ENCODE measurements around the gene OXLD1. TPM values are rescaled to one million over a fixed set of nuclear protein-coding genes. Genes with fewer than 3 reads are reported as not detected.

Gene OXLD1
- total RNA-seq, 1 experiment from 2014 or later, result 42.8 TPM

GRCh38 chr17:81667754-81668153, 1.3 kb upstream of the OXLD1 start:
- no peak for DNase-seq (ENCODE audit: low read depth, low spot score)
- peaks cover 21% of the 10 kb centered on the region for H3K4me1 ChIP-seq (ENCODE audit: control insufficient read depth, insufficient read depth, low read length)
- ChIA-PET CTCF (interaction anchor here (0.7 kb wide), 1 partner anchor 19 kb away, joined by 3 read pairs; no protein-coding TSS in a partner anchor), POLR2A (interaction anchor here (0.7 kb wide), 1 partner anchor 148 kb away, joined by 8 read pairs; no protein-coding TSS in a partner anchor)
- no peaks in the 10 kb centered on the region; the same call in 1 of the 2 replicates for H3K36me3 ChIP-seq (ENCODE audit: control insufficient read depth, insufficient read depth, low read length)
- H3K27ac ChIP-seq (ENCODE audit: low read length), result peak overlapping the region; percentile 83
- no peak for ATAC-seq
- in situ Hi-C loops (cut with HindIII; ENCODE audit: low pct_unique_long_range_greater_than_20kb, low sequenced_read_pairs) (no loop called here), intact Hi-C loops (cut with micrococcal nuclease; ENCODE audit: unreplicated experiment) (loop anchor here (5.0 kb wide), 1 partner anchor 35 kb away; no protein-coding TSS in a partner anchor)
- TF ChIP-seq REST (IDR thresholded peaks at IDR 0.05; ENCODE audit: insufficient read depth in 1 of 2, low read depth in 2 of 2, low read length in 1 of 2) (no peak), SIN3A (IDR thresholded peaks at IDR 0.05; ENCODE audit: borderline replicate concordance, insufficient read depth, low read depth, low read length) (no peak), TCF7L2 (IDR thresholded peaks at IDR 0.05; ENCODE audit: low read depth, low read length) (no peak), CTCF (IDR thresholded peaks at IDR 0.05) (no peak), POLR2AphosphoS5 (IDR thresholded peaks at IDR 0.05; ENCODE audit: low read depth, low read length) (no peak)
- H3K27me3 ChIP-seq (ENCODE audit: control insufficient read depth, insufficient read depth, low read length), result no peaks in the 10 kb centered on the region
- H3K9me3 ChIP-seq (ENCODE audit: control insufficient read depth, insufficient read depth, low read depth, low read length), result no peaks in the 10 kb centered on the region
- peak overlapping the region; percentile 86 to 88 for H3K4me3 ChIP-seq (ENCODE audit: low read depth in 2 of 2, low read length in 2 of 2)
- BruUV-seq (replicated peaks), result TSS peak; percentile 80

GRCh38 chr17:81666092-81666341, 388 bp downstream of the OXLD1 start:
- no peak for TF ChIP-seq POLR2AphosphoS5 (IDR thresholded peaks at IDR 0.05; ENCODE audit: low read depth, low read length)
- TF ChIP-seq SIN3A (IDR thresholded peaks at IDR 0.05; ENCODE audit: borderline replicate concordance, insufficient read depth, low read depth, low read length), result no peak
- no peak for TF ChIP-seq REST (IDR thresholded peaks at IDR 0.05; ENCODE audit: insufficient read depth in 1 of 2, low read depth in 2 of 2, low read length in 1 of 2)
- no peak for TF ChIP-seq TCF7L2 (IDR thresholded peaks at IDR 0.05; ENCODE audit: low read depth, low read length)
- no peak for TF ChIP-seq CTCF (IDR thresholded peaks at IDR 0.05)
- TSS peak; percentile 94 for BruUV-seq (replicated peaks)
- Histone ChIP-seq H3K27ac (ENCODE audit: low read length) (peak overlapping the region; percentile 99), H3K4me1 (ENCODE audit: control insufficient read depth, insufficient read depth, low read length) (peaks cover 21% of the 10 kb centered on the region), H3K4me3 (ENCODE audit: low read depth in 2 of 2, low read length in 2 of 2) (peak overlapping the region; percentile 86 to 88), H3K9me3 (ENCODE audit: control insufficient read depth, insufficient read depth, low read depth, low read length) (no peaks in the 10 kb centered on the region), H3K36me3 (ENCODE audit: control insufficient read depth, insufficient read depth, low read length) (no peaks in the 10 kb centered on the region; the same call in 1 of the 2 replicates), H3K27me3 (ENCODE audit: control insufficient read depth, insufficient read depth, low read length) (no peaks in the 10 kb centered on the region)
- CTCF ChIA-PET, result no interaction called here
- DNase-seq (ENCODE audit: low read depth, low spot score) (no peak), ATAC-seq (no peak)
- in situ Hi-C loops (cut with HindIII; ENCODE audit: low pct_unique_long_range_greater_than_20kb, low sequenced_read_pairs), result no loop called here
- POLR2A ChIA-PET, result interaction anchor here (1.1 kb wide), 1 partner anchor 17 kb away, joined by 3 read pairs; the partner anchor contains the start of genes ARL16 and HGS
- intact Hi-C loops (cut with micrococcal nuclease; ENCODE audit: unreplicated experiment), result loop anchor here (5.0 kb wide), 1 partner anchor 34 kb away; no protein-coding TSS in a partner anchor

Data from Panc1 (cell line).